SKM-1 treated with dmso at 0.1 percent for 144 hours (cell line): ENCODE data around the gene DNAJC16.
"Not testable (repeated sequence)": the region's sequence is repeated elsewhere in the genome, so short reads cannot be mapped to it uniquely, and the experiment has no call there.

Experiments used
- DNase-seq: peaks from one replicate; lab custom pipeline; 2025; ENCODE audit not compliant: unreplicated experiment; lab: John Stamatoyannopoulos, UW

DNAJC16 gene

DNA sequence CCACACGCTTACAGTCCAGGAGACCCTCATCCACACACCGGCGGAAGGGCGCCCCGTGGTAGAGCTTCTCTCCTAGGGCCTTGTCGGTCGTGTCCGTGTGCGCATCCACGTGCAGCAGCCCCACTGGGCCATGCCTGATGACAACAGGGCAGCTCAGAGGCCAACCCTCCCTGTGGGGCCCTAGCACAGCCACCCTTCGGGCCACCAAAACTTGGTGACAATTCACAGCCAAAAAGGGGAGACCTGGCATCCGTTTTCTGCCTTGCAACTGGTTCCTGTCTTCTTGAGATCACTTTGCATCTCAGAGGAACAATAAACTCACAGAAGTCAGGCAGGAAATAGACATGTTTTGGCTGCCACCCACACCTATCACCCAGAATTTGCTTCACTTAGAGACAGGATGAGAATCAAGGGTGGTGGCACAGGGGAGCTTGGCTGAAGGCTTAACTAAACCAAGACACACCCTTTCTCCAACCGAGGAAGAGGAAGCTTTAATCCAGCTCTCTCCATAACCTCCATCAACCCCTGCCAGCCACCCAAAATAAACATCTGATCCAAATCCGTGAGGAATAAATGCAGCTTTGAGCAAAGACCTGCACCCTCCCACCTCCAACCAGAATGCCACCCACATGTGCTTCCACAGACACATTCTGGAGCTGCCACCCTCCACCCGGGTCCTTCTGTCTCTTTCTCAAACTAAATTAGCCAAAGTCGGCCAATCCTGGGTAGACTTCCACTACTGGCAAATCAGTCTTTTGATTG, 52.5 kb downstream of the DNAJC16 start:
- no peak for DNase-seq

DNA sequence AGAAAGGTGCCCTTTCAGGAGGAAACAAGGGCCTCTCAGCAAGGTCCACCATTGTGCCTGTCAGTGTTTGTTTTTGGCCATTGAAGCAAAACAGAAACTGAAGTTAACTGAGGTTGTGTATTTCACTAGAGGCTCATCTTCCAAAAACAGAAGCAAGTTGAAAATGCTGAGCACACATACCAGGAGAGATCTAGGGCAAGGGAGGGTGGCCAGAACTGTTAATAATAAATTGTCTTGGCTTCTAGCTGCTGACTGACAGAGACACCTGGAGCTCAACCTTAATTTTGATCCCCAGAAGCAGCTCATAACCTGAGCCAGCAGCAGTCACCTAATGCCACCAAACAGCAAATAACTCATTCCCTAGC, 53.0 kb downstream of the DNAJC16 start:
- DNase-seq, result no peak

DNA sequence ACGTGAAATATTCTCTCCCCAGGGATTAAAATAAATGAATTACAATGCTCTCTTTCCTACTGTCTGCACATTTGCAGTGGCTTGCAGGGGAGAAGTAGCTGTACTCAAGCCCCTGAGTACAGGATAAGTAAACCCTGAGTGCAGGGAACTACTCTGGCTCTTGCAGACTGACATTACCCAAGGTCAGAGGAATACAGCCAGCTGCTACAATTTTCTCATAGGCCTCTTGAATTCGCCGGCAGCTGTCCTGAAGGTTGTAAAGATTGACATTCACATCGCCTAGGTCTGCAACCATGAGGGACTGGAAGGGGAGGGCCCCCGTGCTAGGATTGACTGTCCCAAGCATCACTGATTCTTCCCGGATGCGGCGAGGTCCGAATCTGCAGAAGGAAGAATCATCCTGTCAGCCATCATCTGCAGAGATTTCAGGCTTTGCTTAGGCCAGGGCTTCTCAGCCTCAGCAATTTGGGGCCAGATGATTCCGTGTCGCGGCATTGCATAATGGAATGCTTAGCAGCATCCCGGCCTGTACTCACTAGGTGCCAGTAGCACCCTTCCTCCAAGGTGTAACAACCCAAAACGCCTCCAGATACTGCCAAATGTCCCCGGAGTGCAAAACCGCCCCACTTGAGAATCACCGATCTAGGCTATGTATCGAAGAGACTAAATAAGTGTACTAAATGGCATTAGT, 56.5 kb downstream of the DNAJC16 start:
- no peak for DNase-seq

DNA sequence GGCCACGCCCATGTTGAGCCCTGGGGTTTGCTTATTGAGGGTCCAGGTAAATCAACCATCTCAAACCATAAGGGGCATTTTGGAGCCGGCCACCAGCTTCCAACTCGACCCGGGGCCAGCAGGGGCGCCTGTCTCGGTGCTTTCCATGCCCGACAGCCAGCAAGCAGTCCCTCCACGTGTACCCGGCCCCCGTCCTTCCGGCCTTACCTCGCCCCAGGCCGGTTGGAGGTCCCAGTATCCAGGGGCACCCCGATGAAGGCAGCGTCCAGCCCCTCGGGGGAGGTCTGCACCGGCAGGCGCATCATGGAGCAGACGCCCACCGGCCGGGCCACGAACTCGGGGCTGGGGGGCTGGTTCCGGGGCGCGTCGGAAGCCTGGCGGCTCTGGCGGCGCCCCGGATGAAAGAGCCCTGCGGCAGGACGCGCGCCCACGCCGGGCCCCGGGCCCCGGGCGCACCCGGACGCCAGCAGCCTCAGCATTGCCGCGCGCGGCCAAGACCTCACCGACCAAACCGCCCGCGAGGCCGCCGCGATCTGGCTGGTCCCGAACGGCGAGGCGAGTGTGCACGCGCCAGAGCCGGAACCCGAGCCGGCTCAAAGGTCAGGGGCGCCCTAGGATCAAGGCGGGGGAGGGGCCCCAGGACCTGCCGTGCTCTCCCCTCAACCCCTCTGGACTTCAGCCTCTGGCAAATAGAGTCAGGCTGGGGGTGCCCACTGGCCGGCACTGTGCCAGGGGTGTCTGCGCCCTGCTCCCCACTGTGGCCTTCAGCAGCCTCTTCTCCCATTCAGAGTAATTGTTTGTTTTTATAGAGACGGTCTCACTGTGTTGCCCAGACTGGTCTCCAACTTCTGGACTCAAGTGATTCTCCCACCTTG, 58.1 kb downstream of the DNAJC16 start, which contains the start of gene AGMAT:
Gene AGMAT, minus strand, starts transcription at position 563 of the 875 bp plus-strand sequence. Its CDS starts 84 bp downstream, at position 479.
- DNase-seq, result no peak

DNA sequence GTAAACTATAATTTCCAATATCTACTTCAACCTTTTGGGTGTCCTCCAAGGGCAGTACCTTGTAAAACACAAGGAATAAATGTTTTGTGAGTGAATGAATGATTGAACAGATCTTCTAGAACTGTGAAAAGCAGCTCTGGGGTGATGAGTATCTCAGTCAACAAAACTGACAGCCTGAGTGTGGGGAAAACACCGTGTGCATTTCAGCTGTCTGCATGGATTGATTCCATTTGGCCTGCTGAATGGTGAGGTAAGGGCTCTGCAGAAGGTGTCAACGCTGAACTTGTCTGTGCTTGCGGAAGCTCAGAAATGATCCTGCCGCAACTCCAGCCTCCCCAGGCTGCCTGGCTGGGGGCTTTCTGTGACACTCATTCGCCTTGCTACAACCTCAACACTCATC, 65.6 kb downstream of the DNAJC16 start:
- DNase-seq, result no peak

DNA sequence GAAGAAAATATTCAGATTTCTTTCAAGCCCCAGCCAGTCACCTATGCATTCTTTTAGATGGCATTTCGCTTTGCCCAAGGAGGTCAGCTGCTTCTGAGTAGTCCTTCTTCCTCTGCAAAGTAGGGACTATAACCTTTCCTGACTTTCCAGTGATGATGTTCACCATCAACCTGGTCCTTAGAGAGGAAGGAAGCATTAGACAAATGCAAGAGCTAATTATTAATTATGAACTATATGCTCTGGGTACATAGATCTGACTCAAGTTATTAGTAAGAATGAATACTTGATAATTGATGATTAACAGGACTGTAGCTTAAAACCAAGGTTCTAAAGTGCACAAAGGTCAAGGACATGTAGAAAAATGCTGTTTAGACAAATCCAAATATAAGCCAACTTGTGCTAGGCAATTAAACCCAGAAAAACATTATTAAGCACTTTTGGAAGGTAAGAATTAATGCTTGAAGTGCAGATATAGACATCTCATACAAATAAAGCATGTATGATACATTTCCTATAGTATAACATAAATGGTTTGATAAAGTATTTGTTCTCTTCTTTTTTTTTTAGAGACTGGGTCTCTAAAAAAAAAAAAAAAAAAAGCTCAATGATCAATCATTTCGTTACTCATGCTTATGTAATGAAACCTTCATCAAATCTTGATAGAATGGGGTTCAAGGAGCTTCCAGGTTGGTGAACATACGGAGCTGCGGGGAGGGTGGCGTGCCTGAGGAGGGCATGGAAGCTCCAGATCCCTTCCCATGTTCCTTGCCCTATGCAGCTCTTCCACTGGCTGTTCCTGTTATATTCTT, 69.4 kb downstream of the DNAJC16 start:
- no peak for DNase-seq

DNA sequence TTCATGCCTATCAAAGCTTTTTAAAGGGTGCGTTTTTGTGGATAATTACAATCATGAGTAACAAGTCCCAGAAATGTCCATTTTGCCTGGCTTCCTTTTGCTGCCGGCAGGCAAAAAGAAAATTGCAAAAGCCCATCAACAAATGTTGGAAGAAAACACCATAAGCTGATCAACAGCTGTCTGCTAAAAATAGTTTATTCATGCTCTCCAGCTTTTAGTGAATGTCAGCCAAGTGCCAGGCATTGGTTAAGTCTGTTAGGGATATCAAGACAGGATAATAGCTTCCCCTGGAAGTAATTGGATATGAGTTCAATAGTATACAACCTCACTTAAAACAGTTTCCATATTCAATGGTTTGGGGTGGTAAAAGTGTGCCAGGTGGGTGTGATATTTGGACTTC, 71.8 kb downstream of the DNAJC16 start:
- no peak for DNase-seq

DNA sequence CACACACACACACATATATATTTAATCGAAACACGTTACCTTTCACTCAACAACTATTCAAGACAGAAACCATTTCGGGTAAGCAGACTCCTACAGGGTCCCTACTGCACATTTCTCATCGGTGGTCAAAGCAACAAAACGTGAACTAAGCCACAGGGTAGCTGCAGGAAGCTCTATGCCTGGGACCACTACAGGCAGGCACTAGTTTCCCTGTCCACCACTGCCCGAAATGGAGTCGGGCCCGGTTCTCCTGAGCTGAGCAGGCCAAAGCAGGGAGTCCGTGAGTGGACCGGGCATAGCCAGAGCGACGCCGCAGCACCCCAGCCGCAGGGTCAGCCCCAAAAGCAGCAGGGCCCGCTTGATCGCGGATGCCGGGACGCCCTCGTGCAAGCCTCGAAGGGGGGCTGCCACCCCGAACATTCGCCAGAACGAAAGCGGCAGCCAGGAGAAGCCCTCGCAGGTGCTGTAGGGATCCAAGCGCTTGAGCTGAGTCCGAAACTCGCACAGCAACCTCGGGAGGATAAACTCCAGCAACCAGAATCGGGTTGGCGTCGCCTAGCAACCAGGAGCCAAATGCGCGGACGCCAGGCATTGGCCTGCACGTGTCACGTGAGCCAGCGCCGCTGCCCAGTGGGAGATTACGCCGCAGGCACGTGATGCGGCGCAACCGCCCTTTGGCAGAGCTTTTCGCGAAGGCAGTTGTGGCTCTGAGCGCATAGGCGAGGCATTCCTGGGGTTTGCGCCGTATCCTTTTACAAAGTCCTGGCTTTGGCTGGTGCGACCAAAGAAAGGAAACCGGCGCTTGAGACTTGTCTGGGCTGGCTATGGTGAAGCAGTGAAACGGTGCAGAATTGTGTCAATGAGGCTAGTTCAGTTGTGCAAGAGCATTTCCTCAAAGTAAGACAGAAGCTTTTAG, 76.7 kb downstream of the DNAJC16 start:
- peak; percentile 96 for DNase-seq

DNA sequence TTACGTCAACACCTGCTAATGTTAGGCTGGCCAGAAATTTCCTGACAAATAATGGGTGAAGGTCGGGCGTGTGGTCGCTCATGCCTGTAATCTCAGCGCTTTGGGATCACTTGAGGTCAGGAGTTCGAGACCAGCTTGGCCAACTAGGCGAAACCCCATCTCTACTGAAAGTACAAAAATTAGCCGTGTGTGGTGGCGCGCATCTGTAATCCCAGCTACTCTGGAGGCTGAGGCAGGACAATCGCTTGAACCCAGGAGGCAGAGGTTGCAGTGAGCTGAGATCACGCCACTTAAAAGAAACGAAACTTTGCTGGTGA, 77.3 kb downstream of the DNAJC16 start:
- not testable (repeated sequence) for DNase-seq

DNA sequence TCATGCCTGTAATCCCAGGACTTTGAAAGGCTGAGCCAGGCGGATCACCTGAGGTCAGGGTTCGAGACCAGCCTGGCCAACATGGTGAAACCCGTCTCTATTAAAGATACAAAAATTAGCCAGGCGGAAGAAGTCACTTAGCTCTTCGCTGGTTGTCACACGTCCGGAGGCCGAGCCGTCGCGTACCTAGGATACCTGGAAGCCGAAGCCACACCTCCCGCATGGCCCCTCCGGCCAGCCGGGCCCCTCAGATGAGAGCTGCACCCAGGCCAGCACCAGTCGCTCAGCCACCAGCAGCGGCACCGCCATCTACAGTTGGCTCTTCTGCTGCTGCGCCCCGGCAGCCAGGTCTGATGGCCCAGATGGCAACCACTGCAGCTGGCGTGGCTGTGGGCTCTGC, 77.8 kb downstream of the DNAJC16 start:
- not testable (repeated sequence) for DNase-seq

DNA sequence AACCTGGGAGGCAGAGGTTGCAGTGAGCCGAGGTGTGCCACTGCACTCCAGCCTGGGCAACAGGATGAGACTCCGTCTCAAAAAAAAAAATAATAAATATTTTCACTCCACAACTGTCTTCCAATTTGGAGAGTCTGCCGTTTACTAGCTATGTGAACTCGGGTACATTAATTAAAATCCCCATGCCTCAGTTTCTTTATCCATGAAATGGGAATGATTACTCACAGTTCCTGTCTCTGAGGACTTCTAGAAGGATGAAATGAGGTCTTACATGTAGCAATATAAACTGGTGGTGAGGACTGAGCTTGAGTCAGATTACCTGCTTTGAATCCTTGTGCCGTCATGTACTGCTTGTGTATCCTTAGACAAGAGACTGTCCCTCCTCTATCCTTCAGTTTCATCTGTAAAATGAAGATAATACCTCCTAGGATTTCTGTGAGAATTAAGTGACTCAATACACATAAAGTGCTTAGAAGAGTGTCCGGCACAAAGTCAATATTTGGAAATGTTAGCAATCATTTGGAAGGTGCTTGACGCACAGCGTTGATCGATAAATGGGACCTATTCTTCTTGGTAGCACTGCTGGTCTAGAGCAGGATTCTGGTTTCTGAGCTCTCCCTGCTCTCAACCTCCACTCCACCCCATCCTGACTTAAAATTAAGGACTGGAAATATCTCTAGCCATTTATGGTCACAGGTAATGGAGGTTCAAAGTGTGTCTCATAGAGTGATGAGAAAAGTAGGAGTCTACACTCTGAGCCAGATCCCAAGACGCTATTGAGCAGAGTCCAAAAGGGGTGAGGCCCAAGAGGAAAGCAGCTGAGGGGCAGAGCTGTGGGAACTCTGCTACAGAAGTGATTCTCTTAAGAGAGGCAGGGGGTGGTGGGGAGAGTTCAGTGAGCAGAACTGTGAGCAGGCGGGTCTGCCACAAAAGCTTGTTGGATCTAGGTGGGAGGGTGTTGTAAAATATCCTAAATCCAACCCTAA, 79.0 kb downstream of the DNAJC16 start:
- DNase-seq, result no peak

DNA sequence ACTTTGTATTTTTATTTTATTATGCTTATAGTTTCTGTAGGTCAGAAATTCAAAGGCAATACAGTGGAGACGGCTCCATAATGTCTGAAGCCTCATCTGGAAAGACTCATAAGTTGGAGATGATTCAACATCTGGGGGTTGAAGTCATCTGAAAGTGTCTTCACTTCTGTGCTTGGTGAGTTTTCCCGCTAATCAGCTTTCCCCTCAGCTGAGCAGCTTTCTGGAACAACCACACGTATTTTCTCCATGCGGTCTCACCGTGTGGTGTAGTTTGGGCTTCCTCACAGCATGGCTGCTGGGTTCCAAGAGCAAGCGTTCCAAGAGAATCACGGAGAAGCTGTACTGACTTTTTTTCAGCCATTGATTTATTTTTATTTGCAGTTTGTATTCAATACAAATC, 83.0 kb downstream of the DNAJC16 start:
- DNase-seq, result no peak

DNA sequence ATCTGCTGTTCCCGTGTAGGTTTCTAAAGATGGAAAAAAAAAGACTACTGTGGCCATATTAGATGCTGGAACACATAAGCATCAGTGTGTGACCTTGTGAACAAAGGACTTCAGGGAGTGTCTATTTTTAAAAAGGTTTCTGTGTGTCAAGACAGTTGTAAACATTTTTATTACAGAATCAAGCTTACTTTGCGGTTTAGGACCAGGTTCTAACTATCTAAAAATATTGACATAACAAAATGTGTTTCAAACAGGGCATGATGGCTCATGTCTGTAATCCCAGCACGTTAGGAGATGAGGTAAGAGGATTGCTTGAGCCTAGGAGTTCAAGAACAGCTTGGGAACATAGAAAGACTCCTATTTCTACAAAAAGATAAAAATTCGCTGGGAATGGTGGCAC, 83.5 kb downstream of the DNAJC16 start:
- no peak for DNase-seq

DNA sequence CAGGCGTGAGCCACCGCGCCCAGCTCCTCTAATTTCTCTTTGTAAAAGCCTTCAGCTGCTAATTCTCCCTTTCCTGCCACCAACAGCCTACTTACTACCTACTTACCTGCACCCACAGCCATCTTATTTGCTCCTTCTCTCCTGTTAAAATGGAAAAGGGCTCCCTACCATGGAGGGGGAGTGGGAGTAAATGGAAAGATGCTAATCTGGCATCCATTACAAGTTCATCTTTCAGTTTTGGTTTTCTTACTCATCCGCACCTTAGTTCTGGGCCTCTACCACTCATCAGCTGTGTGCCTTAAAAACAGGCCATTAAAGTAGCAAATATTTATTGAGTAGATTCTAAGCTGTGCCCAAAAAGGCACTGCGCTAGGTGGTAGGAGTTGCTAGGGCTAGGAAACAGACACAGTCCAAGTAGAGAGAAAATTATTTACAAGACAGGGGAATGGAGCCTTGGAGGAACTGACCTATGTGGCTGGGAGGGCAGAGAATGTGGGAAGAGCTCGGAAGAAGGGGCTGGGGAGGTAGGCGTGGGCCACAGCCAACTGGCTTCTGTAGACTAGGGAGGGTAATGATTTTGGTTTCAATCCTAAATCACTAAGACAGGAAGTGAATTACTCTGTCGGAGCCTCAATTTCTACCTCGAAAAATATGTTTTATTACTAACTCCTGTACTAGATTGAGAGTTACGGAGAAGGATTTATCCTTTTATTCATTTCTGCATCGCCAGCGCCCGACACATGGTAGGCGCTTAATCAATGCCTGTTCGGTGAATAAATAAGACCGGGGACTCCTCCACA, 89.9 kb downstream of the DNAJC16 start:
- DNase-seq, result no peak

DNA sequence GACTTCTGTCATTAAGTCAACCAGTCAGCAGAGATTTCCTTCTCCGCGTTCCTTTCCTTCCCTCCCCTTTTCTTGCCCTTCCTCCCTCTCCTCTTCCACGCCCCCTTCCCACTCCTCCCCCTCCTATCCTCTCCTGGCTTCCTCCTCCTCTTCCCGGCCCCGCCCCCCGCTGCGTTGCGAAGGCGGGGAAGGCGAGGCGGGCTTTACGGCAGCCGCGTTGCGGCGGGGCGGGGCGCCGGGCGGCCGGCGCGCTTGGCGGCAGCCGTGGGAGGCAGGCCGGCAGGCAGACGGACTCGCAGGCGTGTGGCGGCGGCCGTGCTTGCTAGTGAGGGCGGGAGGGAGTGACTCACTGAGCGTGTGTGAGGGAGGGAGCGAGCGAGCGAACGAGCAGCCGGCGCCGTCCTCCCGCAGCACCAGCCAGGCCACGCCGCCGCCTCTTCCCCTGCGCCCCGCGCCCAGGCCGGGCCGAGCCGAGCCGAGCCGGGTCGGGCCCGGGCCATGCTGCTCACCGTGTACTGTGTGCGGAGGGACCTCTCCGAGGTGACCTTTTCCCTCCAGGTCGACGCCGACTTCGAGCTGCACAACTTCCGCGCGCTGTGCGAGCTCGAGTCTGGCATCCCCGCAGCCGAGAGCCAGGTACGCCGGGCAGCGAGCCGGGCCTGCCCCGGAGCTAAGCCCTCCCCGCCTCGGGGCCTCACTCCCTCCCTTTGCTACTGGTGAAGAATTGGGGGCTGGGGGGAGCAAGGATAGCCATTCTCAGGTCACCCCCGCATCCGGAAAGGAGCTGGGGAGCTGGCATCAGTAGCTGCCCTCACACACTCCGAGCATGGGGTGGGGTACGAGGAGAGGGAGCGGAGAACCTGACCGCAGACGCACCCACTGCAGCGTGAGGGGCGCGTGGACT, 90.8 kb downstream of the DNAJC16 start, which contains the start of gene DDI2:
Gene DDI2, plus strand, starts transcription at position 286 of the 904 bp plus-strand sequence. Its CDS starts 213 bp downstream, at position 499.
- DNase-seq, result peak; percentile 94

DNA sequence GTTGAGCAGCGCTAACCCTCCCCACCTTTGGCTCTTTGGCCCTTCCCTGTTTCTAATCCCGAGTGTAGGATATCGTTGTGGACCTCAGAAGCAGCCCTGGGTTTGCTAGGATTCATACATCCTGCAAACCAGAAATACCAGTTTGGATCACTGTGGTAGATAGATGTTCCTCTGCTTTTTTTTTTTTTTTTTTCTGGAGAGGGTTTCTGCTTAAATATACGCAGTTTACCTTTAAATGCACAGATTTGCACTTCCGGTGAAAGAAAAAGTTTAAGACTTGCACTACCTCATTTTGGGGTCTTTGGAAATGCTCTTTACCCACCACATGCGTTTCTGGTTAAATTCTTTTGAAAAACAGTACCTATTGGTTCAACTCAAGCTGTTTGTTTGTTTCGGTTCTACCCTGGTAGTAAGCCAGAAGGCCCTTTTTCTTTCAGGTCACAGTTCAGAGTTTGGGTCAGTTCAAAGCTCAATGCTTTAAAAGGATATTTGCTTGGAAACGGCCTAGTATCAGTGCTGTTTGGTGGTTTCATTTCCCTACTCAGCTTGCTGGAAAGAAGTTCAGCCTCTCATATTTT, 91.5 kb downstream of the DNAJC16 start:
- no peak for DNase-seq
